Measurements from ENCODE around the gene ZPLD1.

- no peak for TF ChIP-seq CTCF (IDR thresholded peaks at IDR 0.05)
- TF ChIP-seq ZFX (IDR thresholded peaks at IDR 0.05; ENCODE audit: borderline replicate concordance): no peak
These were observed 76.8 kb downstream of the ZPLD1 start for GRCh38 chr3:102511639-102512038.
